HG02943 (cell line): Measurements from ENCODE around the gene TECTB.

Experiments used
- ATAC-seq: cut with Tn5 transposase; IDR thresholded peaks from one replicate; pipeline ENCODE4 v1.9.1; 2021; ENCODE audit warnings: mild to moderate bottlenecking, low read depth, moderate library complexity; ENCODE audit not compliant: unreplicated experiment

The TECTB gene

DNA sequence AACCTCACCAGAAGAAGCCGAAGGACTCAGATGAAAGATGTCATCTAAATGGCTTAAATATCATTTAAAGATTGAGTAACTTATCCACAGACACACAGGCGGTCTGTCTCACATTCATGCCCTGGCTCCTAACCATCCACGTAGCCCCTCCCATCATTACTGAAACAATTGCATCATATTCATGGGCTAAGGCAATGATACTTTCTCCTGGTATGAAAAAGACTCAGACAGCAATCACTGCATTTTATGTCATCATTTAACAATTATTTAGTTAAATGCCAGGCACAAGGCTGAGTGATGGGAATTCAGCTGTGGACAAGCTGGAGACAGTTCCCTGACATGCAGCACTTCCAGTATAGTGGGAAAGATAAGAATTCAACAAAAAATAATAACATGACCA, 11.2 kb upstream of the TECTB start:
- no peak for ATAC-seq

- ATAC-seq, result no peak
Measured at GRCh38 chr10:112274831-112275230, 8.4 kb upstream of the TECTB start.

GRCh38 chr10:112275512-112276245, 7.5 kb upstream of the TECTB start:
- no peak for ATAC-seq

- no peak for ATAC-seq
Measured at GRCh38 chr10:112278871-112279270, 4.3 kb upstream of the TECTB start.

- ATAC-seq, result no peak
Measured at GRCh38 chr10:112279433-112279832, 3.8 kb upstream of the TECTB start.

- ATAC-seq, result no peak
Measured at GRCh38 chr10:112280205-112280921, 2.8 kb upstream of the TECTB start.

DNA sequence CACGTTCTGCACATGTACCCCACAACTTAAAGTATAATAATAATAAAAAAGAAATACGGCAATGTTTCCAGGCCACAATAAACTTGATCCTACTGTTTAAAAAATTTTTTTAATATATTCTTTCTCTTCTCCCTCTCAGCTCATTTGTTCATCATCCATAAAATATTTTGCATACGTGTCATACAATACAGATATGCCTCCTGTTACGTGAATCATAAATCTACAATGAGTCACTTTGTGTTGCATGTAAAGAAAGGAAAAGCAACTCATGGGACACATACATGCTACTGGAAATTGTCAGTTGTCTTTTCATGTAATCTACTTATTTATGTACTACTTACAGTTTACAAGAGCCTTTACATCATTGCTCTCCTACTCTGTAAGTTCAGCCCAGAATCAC, 1.1 kb upstream of the TECTB start:
- ATAC-seq, result no peak

GRCh38 chr10:112286837-112287818, 3.9 kb downstream of the TECTB start:
- ATAC-seq, result no peak

DNA sequence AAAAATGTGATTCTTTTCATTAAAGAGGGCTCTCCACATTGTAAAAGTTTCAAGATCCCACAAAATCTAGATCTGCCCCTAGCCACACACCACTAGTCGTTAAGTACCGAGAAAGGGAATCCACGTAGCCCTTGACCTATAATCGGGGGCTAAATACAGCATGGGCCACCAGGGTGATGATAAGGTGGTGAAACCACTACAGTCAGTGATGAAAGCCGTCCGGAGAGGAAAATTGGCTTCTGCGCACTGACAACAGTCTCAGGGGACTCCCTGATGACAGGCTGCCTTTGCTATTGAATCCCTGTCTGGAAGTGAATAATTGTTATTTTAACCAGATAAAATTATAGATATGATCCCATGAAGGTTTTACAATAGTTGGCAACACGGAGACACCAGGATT, 4.6 kb downstream of the TECTB start:
- ATAC-seq, result no peak

GRCh38 chr10:112288486-112288885, 5.3 kb downstream of the TECTB start:
- no peak for ATAC-seq

GRCh38 chr10:112289373-112290053, 6.3 kb downstream of the TECTB start:
- no peak for ATAC-seq

- ATAC-seq, result no peak
Measured at GRCh38 chr10:112290054-112290373, 6.8 kb downstream of the TECTB start.

- ATAC-seq, result no peak
Measured at GRCh38 chr10:112294169-112294568, 11.0 kb downstream of the TECTB start.

DNA sequence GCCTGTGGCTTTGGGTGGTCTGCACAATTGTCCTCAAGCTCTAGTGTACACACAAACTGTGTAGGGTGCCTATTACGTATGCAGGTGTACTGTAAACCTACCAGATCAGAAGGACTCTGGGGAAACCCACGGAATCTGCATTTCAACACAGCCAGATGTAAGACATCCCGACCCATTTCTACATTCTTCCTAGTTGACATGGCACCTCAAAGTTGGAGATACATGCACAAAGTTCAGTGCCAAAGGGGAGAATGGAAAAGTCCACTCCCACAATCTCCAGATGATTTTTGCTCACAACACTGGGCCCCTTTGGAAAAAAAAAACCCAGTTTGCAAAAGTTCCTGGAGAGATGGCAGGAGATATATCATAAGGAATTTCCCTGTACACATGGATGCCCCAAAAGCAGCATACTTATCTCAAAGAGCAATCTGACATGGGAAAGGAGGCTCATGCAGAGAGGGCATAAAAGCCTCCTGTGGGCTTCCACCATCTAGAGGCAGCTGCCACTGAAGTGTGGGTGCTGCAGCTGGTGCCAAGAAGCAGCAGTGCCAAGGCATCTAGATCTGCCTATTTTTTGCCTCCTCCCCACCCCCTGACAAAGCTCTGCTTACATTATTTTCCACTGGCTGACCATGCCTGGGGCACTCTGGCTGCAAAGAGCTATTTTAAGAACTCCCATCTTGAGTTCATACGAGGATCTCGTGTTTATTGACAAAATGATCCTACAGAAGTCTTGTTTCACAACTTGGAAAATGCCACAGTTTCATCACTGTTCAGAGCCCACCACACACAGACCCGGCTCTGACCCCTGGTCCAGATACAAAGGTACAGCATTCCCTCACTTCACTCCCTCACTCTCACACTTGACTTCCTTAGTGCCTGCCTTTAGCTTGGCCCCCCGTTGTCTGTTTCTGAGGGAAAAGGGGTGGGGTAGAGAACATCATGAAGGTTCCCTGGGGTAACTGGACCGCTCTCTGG, 12.9 kb downstream of the TECTB start:
- no peak for ATAC-seq

DNA sequence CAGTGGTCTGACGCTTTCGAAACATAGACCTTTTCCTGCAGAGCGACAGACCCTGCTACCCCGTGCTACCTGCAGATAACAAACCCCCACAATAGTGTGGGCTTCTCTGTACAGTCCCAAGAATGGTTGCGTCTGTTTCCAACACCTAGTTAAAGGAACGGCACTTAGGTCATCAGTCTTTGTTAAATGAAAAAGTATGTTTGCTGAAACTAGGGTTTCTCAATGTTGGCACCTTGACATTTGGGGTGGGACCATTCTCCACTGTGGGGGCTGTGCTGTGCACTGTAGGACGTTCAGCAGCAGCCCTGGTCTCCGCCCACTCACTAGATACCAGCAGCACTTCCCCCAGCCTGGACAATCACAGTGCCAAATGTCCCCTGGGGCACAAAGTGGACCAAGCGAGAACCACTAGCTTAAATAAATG, 13.7 kb downstream of the TECTB start:
- no peak for ATAC-seq

- no peak for ATAC-seq
Measured at GRCh38 chr10:112298581-112298980, 15.4 kb downstream of the TECTB start.

GRCh38 chr10:112299456-112299855, 16.3 kb downstream of the TECTB start:
- ATAC-seq, result no peak

DNA sequence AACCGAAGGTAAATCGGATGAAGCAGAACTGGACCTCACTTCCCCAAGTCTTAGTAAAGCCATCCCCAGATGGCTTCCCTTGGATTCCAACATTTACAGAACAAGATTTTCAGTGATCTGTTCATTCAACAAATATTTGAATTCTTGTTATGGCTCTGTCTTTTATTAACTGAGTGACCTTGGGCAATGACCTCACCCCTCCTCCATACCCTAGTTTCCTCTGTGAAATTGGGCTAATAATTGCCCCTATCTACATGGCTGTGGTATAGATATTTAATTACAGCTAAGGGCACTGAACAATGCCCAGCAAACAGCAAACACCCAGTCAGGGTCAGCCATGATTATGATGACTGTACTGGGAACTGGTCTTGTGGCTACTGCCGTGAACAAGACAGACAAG, 19.1 kb downstream of the TECTB start:
- no peak for ATAC-seq

- ATAC-seq, result no peak
Measured at GRCh38 chr10:112303528-112303927, 20.3 kb downstream of the TECTB start.
